Neural crest cell (in vitro differentiated cells): Measurements from ENCODE around the gene CYTH4. TPM values are rescaled to one million over a fixed set of nuclear protein-coding genes. Genes with fewer than 3 reads are reported as not detected.

Source experiments
- DNase-seq: peaks from one replicate; pipeline ENCODE4 v3.0.0; 2021; ENCODE audit warnings: low read depth, mixed read lengths, low spot score
- H3K27ac Mint-ChIP-seq: one replicate; pipeline ENCODE4 v1.8.0; 2021; ENCODE audit warnings: mild to moderate bottlenecking, mixed read lengths; ENCODE audit not compliant: unreplicated experiment
- H3K27me3 Mint-ChIP-seq: 2 replicates; pipeline ENCODE4 v1.8.0; 2021; ENCODE audit warnings: low read depth, mild to moderate bottlenecking, mixed read lengths
- H3K36me3 Mint-ChIP-seq: 2 replicates; pipeline ENCODE4 v1.8.0; 2021; ENCODE audit warnings: low read depth, mild to moderate bottlenecking, mixed read lengths
- H3K4me1 Mint-ChIP-seq: 2 replicates; pipeline ENCODE4 v1.8.0; 2021; ENCODE audit warnings: mixed read lengths
- H3K4me3 Mint-ChIP-seq: one replicate; pipeline ENCODE4 v1.8.0; 2021; ENCODE audit warnings: mild to moderate bottlenecking, mixed read lengths
- H3K9me3 Mint-ChIP-seq: 2 replicates; pipeline ENCODE4 v1.8.0; 2021; ENCODE audit warnings: mixed read lengths
- total RNA-seq: library from RNA; stranded (reverse); gene quantifications from 2 replicates; pipeline ENCODE4 v1.2.1, GENCODE V29; 2021
- TF ChIP-seq, protein P1 (sequence below): fragments of 200-600 bp; sonication (generic); conservative IDR thresholded peaks from 2 replicates; pipeline ENCODE4 v1.5.0; 2021; ENCODE audit warnings: antibody characterized with exemption, mild to moderate bottlenecking

The CYTH4 gene
- total RNA-seq, 1 donor from 2014 or later = not detected

DNA sequence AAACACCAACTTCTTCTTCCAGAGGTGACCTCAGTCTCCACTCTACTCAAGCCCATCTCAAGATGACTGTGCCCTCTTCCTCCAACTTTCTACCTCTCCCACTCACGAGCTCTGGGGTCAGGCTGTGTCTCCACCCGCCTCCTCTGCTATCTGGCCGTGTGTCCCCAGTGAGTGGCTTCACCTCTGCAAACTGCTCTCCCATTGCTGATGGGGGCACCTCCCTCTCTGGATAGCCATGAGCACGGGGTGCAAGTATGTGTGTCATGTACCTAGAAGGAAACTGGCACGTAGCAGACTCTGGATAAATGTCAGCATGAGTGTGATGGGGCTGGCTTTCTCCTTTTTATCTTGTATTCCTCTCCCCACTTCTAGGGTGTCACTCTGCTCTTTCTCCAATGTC lies 20.0 kb upstream of the CYTH4 start:
- Mint-ChIP-seq H3K9me3 (no peaks in the 10 kb centered on the region), H3K27me3 (peaks cover 34% of the 10 kb centered on the region), H3K4me3 (no peak overlapping the region), H3K4me1 (peaks cover 17% of the 10 kb centered on the region), H3K27ac (no peak overlapping the region), H3K36me3 (peaks cover 3% of the 10 kb centered on the region)
- TF ChIP-seq, protein P1, sequence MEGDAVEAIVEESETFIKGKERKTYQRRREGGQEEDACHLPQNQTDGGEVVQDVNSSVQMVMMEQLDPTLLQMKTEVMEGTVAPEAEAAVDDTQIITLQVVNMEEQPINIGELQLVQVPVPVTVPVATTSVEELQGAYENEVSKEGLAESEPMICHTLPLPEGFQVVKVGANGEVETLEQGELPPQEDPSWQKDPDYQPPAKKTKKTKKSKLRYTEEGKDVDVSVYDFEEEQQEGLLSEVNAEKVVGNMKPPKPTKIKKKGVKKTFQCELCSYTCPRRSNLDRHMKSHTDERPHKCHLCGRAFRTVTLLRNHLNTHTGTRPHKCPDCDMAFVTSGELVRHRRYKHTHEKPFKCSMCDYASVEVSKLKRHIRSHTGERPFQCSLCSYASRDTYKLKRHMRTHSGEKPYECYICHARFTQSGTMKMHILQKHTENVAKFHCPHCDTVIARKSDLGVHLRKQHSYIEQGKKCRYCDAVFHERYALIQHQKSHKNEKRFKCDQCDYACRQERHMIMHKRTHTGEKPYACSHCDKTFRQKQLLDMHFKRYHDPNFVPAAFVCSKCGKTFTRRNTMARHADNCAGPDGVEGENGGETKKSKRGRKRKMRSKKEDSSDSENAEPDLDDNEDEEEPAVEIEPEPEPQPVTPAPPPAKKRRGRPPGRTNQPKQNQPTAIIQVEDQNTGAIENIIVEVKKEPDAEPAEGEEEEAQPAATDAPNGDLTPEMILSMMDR = no peak
- no peak for DNase-seq

- no peak overlapping the region for H3K4me3 Mint-ChIP-seq
- no peaks in the 10 kb centered on the region for H3K9me3 Mint-ChIP-seq
- H3K36me3 Mint-ChIP-seq = peaks cover 3% of the 10 kb centered on the region
- peaks cover 28% of the 10 kb centered on the region for H3K27me3 Mint-ChIP-seq
- no peak overlapping the region for H3K27ac Mint-ChIP-seq
- TF ChIP-seq, protein P1 = no peak
- peaks cover 14% of the 10 kb centered on the region for H3K4me1 Mint-ChIP-seq
- no peak for DNase-seq
Measured at GRCh38 chr22:37263966-37264887, 18.1 kb upstream of the CYTH4 start.

DNA sequence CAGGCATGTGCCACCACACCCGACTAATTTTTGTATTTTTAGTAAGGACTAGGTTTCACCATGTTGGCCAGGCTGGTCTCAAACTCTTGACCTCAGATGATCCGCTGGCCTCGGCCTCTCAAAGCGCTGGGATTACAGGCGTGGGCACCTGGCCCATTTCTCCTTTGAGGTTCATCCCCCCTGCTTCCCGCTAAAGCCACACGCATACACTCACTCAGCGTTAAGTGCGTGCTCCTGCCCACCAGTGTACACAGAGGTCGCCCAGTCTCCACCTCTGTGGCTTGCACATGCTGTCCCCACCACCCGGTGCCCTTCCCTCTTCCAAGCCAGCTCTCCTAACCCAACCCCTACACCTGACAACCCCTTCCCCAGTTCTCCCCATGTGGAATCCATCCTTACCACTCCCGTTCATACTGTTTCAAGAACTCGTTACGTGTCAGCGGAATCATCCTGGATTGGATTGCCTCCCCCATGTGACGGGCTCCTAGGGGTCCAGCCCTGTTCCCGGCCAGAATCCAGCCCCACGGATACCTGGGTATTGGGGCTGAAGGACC lies 15.7 kb upstream of the CYTH4 start:
- Mint-ChIP-seq H3K9me3 (no peaks in the 10 kb centered on the region), H3K36me3 (peaks cover 3% of the 10 kb centered on the region), H3K4me3 (no peak overlapping the region), H3K27ac (no peak overlapping the region), H3K4me1 (peaks cover 7% of the 10 kb centered on the region), H3K27me3 (peaks cover 32% of the 10 kb centered on the region)
- TF ChIP-seq, protein P1 = no peak
- DNase-seq = no peak

DNA sequence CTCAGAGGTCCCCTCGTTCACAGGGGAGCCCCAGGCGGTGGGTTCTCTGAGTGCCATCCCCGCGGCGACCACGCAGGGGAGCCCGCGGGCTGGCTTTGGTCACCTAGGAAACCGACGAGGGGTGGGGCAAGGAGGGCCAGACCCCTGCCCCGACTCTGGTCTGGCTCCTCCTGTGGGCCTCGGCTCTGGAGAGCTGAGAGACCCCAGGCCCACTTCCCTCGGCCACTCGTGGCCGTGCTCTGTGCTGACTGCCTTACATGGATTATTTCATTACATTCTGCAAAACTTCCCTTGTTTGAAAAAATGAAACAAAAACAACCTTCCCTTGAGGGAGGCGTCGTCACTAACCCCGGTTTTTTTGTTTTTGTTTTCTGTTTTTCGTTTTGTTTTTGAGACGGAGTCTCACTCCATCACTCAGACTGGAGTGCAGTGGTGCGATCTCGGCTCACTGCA lies 15.1 kb upstream of the CYTH4 start:
- TF ChIP-seq, protein P1 = peak; percentile 77
- peaks cover 3% of the 10 kb centered on the region for H3K36me3 Mint-ChIP-seq
- H3K4me3 Mint-ChIP-seq = no peak overlapping the region
- peaks cover 30% of the 10 kb centered on the region for H3K27me3 Mint-ChIP-seq
- H3K27ac Mint-ChIP-seq = peak overlapping the region; percentile 92
- H3K4me1 Mint-ChIP-seq = peaks cover 7% of the 10 kb centered on the region
- DNase-seq = peak; percentile 76
- H3K9me3 Mint-ChIP-seq = no peaks in the 10 kb centered on the region

GRCh38 chr22:37267661-37268413 lies 14.5 kb upstream of the CYTH4 start:
- Mint-ChIP-seq H3K9me3 (no peaks in the 10 kb centered on the region), H3K27me3 (peaks cover 27% of the 10 kb centered on the region)

More at GRCh38 chr22:37267661-37268413, 14.5 kb upstream of the CYTH4 start:
- TF ChIP-seq, protein P1 = no peak
- Mint-ChIP-seq H3K36me3 (peaks cover 3% of the 10 kb centered on the region), H3K4me3 (no peak overlapping the region), H3K4me1 (peaks cover 7% of the 10 kb centered on the region), H3K27ac (no peak overlapping the region)
- no peak for DNase-seq
